HG02970 (cell line): Measurements from ENCODE around the gene CD180.

Experiments used
- ATAC-seq: cut with Tn5 transposase; IDR thresholded peaks from one replicate; pipeline ENCODE4 v1.9.1; 2021; ENCODE audit warnings: mild to moderate bottlenecking, moderate library complexity, moderate number of reproducible peaks; ENCODE audit not compliant: unreplicated experiment, low FRiP score

The CD180 gene

GRCh38 chr5:67135381-67135984 is 61.1 kb downstream of the CD180 start:
- no peak for ATAC-seq

- no peak for ATAC-seq
Measured at GRCh38 chr5:67133776-67134175, 62.8 kb downstream of the CD180 start.

GRCh38 chr5:67133217-67133616 is 63.4 kb downstream of the CD180 start:
- no peak for ATAC-seq

GRCh38 chr5:67129768-67130167 is 66.8 kb downstream of the CD180 start:
- ATAC-seq, result no peak
